ENCODE measurements around the gene CCND2. TPM values are rescaled to one million over a fixed set of nuclear protein-coding genes. Genes with fewer than 3 reads are reported as not detected.

The CCND2 gene
- total and polyA plus RNA-seq, 2 of the 8 experiments (the other 6 are each of a cell fraction or from before 2014, with no cell fraction given): 41.7 to 223 TPM

DNA sequence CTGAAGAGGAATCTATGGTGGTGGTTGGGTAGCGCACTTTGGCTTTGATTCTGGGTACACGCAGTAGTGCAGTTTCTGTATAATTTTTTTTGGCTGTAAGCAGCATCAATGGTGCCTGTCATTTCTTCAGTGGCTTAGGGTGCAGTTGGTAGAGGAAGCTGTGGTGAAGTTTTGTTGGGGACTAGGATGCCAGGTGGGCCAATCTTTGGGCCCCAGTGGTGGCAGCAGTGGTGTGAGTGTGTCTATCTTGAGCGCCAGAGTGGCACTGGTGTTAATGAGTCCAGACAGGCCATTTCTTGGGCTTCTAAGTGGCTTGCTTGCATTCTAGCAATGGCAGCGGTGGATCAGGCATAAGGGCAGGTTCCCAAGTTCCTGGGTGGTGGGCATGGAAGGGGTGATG is 33.8 kb upstream of the CCND2 start (continued):
- TF ChIP-seq JUND (IDR thresholded peaks at IDR 0.05; ENCODE audit: low read length) (no peak), KDM5A (IDR thresholded peaks at IDR 0.05; ENCODE audit: low read length) (no peak), SIN3A (conservative IDR thresholded peaks at IDR 0.05 in 1 of 2, IDR thresholded peaks at IDR 0.05 in 1 of 2; ENCODE audit: low read depth in 1 of 2, low read length in 2 of 2) (no peak), CHD2 (IDR thresholded peaks at IDR 0.05; ENCODE audit: low read length) (no peak), POLR2A (IDR thresholded peaks at IDR 0.05; ENCODE audit: control extremely low read depth in 1 of 2, low read depth in 2 of 2, low read length in 2 of 2) (no peak)
